Fibroblast of skin of scalp (primary cell): ENCODE measurements around the gene KCNK18.

Experiments used
- DNase-seq: peaks from one replicate; pipeline ENCODE4 v3.0.0-alpha.2; 2013

KCNK18 gene

DNA sequence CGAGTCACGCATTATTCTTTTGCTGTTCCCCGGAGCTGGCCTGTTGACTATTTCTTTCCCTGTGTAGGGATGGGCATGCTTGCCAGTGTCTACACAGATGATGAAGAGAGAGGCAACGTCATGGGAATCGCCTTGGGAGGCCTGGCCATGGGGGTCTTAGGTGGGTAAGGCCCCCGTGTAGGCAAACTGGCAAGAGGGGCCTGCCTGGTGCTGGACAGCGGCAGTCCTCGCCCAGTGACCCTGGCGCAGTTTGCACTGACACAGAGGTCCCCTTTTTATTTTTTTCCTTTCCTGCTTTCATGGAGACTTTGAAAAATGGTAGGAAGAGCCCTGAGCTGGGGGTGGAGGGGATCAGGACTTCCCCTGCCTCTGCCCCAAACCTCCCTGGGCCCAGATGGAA is 57.0 kb downstream of the KCNK18 start:
- no peak for DNase-seq

DNA sequence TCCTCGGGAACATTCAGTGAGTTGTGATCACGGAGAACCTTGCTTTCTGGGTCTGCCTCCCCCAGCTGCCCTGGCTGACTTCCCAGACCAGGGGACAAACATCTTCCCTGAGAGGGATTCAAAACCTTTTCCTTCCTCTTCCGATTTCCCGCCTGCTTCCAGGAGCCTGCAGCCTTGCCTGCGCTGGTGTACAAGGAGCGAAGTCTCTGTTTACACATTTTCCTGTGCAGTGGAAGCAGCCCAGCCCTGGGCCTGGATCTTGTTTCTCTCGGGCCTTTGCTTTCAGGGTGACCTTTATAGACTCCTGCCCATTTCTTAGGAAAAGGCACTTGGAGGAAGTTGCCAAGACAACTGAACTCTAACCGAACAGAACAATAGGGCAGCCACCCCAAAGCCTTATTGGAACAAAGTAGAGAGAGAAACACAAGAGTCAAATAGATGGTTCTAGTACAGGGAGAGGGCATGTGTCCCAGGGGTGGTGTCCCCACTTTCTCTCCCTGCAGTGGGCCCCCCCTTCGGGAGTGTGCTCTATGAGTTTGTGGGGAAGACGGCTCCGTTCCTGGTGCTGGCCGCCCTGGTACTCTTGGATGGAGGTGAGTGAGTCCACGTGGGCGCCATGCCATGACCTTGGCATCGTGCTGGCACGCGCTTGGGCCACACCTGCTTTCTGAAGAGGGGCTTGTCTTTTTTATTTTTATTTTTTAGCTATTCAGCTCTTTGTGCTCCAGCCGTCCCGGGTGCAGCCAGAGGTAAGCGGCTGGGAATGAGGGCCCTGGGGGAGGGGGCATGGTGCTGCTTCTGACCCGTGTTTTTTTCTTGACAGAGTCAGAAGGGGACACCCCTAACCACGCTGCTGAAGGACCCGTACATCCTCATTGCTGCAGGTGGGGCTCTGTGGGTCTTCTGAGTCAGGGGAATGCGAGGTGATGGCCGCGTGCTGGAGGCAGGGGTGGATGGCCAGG is 57.8 kb downstream of the KCNK18 start:
- no peak for DNase-seq

DNA sequence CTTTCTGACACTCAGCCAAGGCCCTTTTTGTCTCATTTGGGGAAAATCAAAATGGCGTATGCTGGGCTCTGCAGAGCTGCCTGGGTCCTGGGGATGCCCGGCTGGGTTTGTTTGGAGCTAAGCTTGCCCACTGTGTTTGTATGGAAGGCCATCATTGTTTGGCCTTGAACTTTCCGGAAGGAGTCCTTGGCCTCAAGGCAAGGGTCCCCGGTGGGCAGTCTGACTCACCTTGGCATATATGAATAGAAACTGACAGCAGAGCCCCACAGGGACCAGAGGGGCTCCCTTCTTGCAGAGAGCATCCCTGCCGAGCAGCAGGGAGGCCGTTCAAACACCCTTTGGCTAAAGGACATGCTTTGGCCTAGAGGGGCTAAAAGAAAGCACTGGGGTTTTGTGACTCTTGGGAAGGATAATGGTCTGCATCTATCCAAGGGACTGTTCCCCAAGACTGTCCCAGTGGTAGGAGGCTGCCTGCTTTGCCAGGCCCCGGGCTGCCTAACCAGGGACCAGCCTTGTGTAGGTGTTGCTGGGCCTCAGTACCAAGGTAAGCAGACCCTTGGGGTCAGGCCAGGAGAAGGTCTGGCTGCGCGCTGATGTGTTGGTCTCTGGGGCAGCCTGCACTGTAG is 58.7 kb downstream of the KCNK18 start:
- DNase-seq, result no peak

DNA sequence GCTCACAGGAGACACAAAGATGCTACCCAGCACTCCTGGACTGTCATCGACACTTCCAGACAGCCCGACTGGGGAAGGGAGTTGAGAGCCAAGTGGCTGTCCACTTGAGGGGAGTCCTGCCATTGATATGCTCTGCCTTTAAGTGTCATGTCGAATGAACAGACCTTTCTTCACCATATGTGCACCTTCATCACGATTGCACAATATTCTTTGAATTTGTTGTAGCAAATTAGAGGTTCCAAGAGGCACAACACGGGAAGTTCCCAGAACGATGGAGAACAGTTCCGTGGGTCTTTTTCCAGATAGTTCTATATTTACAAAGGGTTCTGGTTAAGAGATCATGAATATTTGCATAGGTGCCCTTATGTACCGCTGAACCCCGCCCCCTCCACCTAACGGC is 59.6 kb downstream of the KCNK18 start:
- DNase-seq, result no peak

DNA sequence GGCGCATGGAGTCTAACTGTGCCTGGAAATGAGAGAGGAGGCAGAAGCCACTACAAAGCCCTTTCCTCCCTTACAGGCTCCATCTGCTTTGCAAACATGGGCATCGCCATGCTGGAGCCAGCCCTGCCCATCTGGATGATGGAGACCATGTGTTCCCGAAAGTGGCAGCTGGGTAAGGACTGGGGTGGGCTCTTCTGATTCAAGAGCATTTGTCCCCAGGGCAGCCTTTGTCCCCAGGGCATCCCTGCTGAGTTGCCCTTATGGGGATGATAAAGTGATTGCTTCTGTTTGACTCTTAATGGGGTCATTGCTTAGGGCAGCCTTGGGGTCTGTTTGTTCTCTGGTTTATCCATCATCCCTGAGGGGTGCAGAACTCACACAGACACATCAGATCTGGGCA is 60.4 kb downstream of the KCNK18 start:
- no peak for DNase-seq

DNA sequence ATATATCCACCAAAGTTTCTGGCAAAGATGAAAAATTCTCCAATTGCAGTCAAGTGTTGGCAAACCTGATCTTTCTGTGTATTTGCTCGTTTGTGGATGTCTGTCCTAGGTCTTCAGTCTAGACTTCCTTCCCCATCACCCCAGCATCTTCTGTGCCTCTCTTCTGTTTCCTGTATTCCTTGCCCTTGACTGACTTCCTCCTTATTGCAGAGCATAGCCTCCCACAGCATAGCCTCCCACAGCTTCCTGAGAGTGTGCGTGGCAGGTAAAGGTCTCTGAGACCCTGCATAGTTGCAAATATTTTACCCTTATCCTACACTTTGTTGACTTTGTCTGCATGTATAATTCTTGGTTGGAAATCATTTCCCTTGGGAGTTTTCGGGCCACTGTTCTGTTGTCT is 62.0 kb downstream of the KCNK18 start:
- no peak for DNase-seq
